GM18499 (cell line): ENCODE measurements around the gene ECSIT.

Experiments
- ATAC-seq: cut with Tn5 transposase; IDR thresholded peaks from one replicate; pipeline ENCODE4 v1.9.1; 2021; ENCODE audit warnings: moderate number of reproducible peaks; ENCODE audit not compliant: insufficient read depth, unreplicated experiment

The ECSIT gene

DNA sequence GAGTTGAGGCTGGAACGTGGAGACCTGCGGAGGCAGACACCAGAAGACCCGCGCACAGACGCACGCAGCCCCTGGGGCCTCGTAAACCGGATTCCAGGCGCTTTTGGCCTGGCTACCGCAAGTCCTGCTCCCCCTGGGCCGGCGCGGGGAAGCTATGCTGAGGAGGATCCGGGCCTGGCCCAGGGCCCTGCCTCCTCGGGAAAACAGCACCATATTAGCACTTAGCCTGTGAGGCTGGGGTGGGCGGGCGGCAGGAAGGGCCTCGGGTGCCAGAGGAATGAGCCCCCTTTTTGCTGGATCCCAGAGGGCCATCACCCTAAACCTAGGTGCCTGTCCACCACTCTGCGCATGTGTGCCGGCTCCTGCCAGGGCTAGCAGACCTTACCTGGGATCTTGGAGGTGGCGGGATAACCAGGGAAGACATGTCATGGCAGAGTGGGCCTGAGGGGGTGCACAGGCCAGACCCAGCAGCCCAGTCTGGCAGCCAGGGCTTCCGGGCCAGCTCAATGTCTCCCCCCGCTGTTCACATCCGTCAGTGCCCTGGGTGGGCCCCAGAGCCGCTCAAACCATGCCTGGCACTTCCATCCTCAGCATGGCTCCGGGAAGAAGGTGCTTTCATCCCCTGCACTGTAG is 22.8 kb upstream of the ECSIT start:
- ATAC-seq, result no peak

DNA sequence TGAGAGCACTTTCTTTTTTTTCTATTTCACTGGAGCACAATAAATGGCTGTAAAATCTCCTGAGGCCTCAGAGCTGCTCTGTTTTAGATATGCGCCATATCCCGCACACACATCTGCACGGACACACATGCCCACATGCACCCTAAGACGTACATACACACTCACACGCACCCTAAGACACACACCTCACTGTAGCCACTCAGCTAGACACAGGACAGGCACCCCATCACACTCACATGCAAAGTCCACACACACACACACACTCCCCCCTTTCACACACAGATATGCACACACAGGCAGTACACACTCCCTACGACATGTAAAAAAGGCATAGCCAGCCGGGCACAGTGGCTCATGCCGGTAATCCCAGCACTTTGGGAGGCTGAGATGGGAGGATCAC is 21.3 kb upstream of the ECSIT start:
- ATAC-seq, result no peak

DNA sequence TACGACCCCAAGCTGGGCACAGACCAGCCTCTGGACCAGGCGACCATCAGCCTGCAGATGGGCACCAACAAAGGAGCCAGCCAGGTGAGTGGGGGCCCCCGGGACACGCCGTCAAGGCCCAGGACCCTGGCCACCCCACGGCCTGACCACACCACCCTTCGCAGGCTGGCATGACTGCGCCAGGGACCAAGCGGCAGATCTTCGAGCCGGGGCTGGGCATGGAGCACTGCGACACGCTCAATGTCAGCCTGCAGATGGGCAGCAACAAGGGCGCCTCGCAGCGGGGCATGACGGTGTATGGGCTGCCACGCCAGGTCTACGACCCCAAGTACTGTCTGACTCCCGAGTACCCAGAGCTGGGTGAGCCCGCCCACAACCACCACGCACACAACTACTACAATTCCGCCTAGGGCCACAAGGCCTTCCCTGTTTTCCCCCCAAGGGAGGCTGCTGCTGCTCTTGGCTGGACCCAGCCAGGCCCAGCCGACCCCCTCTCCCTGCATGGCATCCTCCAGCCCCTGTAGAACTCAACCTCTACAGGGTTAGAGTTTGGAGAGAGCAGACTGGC is 20.5 kb upstream of the ECSIT start:
- ATAC-seq, result no peak

DNA sequence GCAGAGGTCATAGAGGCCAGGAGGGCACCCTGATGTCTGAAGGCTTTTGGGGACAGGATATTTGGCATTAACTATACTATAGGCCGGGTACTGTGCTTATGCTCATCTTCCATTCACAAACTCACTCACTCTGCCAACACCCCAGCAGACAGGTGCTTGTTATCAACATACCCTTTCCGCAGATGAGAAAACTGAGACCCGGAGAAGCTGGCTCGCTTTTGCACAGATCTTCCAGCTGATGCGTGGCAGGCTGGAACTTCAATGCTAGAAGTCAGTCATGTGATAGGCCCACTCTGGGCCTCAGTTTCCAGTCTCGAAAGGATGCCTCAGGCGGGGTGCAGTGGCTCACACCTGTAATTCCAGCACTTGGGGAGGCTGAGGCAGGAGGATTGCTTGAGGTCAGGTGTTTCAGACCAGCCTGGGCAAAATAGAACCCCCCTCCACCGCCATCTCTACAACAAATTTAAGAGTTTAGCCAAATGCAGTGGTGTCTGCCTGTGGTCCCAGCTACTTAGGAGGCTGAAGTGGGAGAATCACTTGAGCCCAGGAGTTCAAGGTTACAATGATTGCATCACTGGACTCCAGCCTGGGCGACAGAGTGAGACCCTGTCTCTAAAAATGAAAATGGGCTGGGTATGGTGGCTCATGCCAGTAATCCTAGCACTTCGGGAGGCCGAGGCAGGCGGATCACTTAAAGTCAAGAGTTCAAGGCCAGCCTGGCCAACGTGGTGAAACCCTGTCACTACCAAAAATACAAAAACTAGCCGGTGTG is 19.2 kb upstream of the ECSIT start:
- no peak for ATAC-seq

DNA sequence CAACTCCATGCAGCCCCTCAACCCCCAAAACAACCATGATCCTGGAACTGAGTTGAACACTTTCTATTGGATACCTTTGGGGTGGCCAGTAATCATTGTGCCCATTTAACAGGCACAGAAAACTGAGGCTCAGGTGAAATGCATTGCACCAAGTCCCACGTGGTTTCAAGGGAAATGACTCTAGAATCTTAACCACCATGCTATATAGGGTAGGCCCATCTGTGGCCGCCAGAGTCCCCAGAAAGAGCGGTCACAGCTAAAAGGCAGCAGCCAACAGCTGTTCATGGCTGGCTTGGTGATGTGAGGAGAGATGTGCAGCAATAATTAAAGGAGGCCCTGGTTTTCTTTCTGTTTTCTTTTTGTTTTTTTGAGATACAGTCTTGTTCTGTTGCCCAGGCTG is 12.3 kb upstream of the ECSIT start:
- ATAC-seq, result no peak

DNA sequence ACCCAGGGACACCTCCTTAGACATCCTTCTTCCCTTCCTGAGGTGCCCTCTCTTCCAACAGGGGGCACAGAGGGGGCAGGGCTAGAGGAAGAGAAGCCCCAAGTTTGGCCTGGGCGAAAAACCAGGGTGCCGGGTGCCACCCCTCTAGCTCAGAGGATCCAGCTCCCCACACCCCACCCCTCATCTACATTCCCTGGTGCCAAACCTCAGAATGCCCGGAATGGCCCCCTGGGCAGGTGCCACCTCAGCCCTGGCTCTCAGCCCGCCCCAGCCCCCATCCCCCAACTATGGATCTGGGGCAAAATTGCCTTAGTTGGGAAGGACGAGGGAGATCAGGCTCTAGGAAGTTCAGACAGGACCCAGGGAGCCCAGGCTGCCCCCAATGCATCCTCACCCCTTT is 11.7 kb upstream of the ECSIT start:
- ATAC-seq, result no peak

DNA sequence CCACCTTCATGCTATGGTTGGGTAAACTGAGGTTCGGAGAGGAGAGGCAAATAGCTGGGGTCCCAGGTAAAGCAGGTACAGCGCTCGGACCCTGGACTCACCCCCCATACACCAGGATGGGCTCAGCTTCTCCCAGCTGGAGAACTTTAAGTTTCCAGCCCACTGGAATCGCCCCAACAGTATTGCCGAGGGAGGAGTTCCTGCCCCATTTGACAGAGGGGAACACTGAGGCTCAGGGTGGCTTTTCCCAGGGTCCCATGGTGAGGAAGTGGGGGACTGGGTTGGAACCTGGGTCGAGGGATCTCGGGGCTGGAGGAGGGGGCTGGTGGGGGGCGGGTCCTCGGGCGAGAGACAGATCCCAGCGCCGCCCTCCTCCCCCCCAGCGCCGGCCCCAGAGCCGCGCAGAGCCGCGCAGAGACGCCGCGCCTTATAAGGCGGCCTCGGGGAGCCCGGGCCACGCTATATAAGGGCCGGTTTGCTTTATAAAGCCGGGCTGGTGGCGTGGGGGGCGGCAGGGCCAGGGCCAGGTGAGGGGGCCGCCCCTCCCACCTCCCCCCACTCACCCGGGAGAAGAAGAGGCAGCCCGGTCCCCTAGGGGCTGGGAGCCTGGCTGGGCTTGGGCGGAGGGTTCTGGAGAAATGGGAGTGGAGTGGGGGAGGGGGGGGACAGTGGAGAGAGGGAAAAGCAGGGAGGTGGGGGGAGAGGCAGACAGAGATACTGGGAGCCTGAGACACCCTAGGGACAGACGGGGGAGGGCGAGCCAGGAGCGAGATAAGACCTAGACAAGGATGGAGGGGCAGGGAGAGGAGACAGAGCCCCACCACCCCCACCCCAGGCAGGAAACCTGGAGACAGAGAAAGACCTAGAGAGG is 10.8 kb upstream of the ECSIT start:
- no peak for ATAC-seq

DNA sequence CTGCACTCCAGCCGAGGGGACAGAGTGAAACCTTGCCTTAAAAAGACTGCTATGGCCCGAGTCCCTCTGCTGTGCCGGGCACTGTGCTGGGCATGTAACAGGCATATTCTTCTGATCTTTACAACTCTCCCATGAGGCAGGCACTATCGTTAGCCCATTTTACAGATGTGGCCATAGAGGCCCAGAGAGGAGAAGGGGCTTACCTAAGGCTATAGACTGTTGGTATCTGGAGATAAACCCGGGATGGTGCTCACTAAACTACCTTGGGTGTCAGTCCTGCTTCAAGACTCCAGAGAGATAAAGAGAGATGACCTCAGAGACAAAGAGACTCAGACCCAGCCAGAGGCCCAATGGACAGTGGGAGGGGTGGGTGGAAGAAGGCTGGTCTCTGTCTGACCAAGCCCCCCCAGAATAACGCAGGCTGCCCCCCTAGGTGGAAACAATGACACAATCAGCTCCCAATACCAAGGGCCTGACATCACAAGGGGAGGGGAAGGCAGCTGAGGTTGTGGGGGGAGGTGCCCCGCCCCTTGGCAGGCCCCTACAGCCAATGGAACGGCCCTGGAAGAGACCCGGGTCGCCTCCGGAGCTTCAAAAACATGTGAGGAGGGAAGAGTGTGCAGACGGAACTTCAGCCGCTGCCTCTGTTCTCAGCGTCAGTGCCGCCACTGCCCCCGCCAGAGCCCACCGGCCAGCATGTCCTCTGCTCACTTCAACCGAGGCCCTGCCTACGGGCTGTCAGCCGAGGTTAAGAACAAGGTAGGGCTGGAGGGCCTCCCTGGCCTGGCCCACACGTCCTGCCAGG is 9.5 kb upstream of the ECSIT start, which contains the start of gene CNN1:
TSS of gene CNN1 (plus strand) at position 620 of the 805 bp plus-strand sequence. CDS start at position 697, 77 bp downstream.
- ATAC-seq, result no peak

DNA sequence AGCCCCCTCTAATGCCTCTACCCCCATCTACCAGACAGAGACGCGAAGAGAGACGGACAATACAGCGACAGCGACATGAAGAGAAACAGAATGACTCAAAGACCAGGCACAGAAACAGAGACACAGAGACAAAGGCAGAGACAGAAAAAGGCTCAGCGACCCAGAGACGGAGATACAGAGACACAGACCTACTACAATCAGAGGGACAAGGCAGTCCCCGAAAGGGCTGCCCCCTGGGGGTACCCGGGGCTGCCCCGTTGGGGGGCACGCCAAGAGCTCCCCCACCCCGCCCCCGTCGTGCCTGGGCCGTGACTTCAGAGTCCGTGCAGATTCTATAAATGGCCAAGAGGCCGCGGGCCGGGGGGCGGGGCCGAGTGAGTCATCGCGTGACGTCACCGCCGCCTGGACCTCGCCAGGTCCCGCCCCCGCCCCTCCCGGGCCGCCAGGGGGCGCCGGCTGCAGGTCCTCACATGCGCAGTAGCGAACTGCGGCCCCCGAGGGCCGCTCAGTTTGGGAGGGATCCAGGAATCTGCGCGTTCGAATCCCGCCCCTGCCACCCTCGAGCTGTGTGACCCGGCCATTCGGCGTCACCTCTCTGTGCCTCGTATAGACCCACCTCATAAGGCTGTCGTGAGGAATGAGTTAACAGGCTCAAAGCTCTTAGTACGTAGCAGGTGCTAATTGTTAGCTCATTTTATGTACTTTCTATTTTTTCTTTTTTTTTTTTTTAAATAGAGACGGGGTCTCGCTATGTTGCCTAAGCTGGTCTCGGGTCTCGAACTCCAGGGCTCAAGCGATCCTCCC is 7.1 kb upstream of the ECSIT start:
- ATAC-seq, result no peak

DNA sequence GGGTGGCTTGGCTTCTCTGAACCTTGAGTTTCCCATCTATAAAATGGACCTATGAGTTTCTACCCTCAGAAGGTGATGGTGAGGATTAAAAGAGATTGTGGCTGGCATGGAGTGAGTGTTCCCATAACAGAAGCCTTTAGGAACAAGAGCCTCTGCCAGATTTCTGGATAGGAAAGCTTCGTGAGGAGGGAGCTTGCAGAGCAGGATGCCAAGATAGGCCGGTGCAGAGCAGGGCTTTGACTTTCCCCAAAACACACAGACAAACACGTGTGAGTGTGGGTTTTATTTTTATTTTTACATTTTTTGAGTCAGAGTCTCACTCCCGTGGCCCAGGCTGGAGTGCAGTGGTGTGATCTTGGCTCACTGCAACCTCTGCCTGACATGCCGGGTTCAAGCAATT is 6.0 kb upstream of the ECSIT start:
- no peak for ATAC-seq

DNA sequence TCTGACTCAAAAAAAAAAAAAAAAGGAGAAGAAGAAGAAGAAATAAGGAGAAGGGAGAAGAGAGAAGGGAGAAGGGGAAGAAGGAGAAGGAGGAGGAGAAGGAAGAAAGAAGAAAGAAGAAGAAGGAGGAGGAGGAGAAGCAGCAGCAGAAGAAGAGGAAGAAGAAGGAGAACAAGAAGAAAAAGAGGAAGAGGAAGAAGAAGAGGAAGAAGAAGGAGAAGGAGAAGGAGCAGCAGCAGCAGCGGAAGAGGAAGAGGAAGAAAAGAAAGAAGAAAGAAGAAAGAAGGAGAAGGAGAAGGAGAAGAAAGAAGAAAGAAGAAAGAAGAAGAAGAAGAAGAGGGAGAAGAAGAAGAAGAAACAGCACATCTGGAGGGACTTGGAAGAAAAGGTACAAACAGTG is 5.6 kb upstream of the ECSIT start:
- no peak for ATAC-seq

DNA sequence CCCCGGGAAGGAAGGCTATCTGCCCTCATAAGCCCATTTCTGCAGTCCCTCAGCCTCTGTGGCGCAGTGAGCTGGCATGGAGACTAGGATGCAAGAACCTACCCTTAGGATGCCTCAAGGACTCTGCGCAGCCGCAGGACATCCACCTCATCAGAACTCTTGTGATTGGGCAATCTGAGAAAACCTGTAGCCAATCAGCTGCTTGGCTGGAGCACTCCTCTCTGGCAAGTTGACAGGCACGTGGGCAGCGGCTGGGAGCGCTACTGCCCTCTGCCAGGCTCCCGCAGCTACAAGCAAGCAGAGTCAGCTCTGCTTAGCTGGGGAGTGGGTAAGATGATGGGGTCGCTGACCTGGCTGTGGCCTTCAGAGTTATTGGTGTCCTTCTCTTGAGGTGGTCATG is 1.5 kb upstream of the ECSIT start:
- no peak for ATAC-seq

DNA sequence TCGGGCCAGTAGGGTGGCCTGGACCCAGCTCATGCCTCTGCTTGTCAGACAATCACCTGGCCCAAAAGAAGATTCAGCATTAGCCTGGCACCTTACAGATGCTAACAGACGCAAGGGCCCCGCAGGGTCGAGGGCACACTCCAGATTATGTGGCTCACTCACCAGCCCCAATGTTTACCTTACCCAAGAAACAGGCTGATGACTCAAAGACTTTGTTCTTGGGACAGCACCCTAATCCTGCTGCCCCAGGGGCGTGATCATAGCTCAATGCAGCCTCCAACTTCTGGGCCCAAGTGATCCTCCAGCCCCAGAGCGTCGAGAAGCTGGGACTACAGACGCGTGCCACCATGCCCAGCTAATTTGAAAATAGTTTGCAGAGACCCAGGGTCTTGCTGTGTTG is 9.8 kb downstream of the ECSIT start:
- no peak for ATAC-seq

DNA sequence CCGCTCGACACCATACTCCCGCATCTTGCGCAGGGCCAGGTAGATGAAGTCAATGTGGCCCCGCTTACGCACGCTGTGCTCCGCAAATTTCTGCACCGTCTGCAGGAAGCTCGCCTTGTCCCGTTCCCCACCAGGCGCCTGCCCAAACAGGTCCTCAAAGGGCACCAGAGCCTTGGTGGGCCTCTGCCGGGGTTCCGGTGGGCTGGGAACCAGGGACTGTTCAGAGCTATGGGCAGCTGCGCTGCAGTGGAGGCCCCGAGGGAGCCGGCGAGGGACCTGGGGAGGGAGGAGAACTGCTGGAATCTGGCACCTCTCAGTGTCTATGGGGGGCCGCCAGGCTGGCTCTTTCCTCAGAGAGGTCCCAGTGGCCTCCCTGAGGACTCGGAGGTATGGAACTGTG is 15.0 kb downstream of the ECSIT start:
- ATAC-seq, result no peak

DNA sequence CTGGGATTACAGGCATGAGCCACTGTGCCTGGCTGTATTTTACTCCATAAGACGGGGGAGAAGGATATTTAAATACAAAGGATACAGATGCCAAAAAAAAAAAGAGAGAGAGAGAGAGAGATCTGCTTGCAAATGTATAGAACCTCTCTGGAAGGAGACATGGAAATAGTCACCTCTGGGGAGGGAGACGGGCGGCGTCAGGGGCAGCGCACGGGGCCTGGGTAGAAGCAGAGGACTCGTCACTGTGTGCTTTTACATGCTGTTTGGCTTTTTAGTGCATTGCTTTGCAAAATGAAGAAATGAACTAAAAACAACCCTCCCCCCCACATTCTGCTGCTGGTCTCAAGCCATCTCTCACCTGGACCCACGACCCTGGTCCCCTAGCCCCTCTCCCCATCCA is 18.5 kb downstream of the ECSIT start:
- no peak for ATAC-seq

DNA sequence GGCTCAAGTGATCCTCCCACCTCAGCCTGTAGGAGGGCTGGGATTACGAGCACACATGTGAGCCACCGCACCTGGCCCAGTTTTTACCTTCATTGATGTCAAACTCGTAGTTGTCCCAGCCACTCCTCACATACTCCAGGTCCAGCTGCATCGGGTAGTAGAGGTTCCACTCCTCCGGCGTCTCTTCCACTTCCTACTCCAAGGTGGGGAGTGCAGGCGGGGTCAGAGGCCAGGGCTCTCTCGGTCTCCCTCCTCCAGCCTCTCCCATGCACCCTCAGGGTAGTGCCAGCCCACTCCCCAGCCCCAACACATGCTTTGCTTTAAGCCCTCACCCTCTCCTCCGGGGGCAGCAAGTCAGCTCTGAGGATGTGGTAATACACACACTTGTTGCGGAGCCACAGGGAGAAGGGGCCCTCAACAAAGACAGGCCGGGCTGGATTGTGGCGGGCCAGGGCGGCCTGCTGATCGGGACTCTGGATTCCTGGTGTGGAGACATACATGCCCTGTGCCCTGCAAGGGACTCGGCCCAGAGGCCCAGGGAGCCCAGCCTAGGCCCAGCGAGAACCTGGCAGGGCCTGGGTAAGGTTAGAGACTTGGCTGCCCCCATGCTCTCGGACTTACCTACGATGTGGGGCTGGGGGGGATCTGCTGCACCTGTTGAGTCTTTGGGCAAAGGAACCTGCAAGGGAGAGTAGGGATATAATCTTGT is 21.4 kb downstream of the ECSIT start:
- ATAC-seq, result no peak

DNA sequence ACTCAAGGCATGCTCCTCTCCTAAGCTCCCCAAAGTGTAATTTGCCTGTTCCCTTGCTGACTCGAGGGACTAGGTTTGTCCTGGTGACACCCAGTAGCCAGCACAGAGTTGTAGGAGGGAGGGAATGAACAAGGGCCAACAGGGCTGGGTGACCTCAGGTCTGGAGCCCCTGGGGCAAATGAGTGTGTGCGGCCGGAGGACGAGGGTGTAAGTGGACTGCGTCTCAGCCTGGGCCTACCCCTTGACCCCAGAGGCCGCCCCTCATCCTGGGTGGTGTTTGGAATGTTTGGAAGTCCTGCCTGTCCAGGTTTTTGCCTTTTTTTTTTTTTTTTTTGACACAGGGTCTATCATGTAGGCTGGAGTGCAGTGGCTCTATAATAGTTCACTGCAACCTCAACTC is 22.0 kb downstream of the ECSIT start:
- no peak for ATAC-seq

DNA sequence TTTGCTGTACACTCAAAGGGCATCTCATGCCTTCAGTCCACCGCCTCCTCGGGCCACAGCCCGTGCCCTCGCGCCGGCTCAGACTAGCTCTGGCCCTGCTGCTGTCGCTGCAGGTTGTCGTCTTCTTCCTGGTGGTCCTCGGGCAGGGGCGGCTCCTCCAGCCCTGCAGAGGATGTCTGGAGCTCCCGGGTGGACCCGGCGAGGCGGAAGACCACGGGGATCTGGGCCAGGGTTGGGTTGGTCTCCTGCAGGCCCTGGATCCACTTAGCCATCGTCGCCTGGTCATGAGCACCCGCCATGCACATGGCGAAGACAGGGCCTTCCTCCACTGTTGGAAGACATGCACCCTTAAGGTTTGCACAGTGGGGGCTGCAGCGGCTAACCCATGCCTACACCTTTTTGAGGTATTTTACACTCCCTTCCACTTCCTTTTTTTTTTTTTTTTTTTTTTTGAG is 22.8 kb downstream of the ECSIT start:
- ATAC-seq, result peak; percentile 33
